ENCODE measurements around the gene SPRED2. TPM values are rescaled to one million over a fixed set of nuclear protein-coding genes. Genes with fewer than 3 reads are reported as not detected.

SPRED2 gene
- total and polyA plus RNA-seq, 2 of the 8 experiments (the other 6 are each of a cell fraction or from before 2014, with no cell fraction given) = 15.3 to 22.5 TPM

GRCh38 chr2:65345631-65346030, 86.8 kb downstream of the SPRED2 start:
- DNase-seq (ENCODE audit: low read depth in 1 of 2, low spot score in 2 of 2) (no peak), FAIRE-seq (no peak)
- no peak overlapping the region for H3K9ac ChIP-seq (replicated peaks in 1 of 4; ENCODE audit: extremely low read depth in 1 of 4, low read depth in 3 of 4, low read length in 3 of 4)
- no peak overlapping the region for H4K91ac ChIP-seq (replicated peaks; ENCODE audit: insufficient read length, low read length)
- H3K56ac ChIP-seq (replicated peaks; ENCODE audit: insufficient read length, low read depth, low read length) = no peak overlapping the region
- no peak overlapping the region for H3K4me3 ChIP-seq (ENCODE audit: extremely low read depth in 1 of 4, insufficient read depth in 2 of 4, low read depth in 3 of 4, low read length in 4 of 4)
- no peak overlapping the region for H3K23ac ChIP-seq (ENCODE audit: insufficient read length)
- 98% methylated on average over 3 of the region's 3 CpGs; no CpG with 5 or more reads in 1 of the 2 experiments for WGBS, 2 experiments (ENCODE audit: extremely low coverage in 1 of 2, insufficient coverage in 1 of 2, insufficient read length in 1 of 2, insufficient replicate concordance in 2 of 2, low coverage in 1 of 2, low lambda C conversion rate in 2 of 2, missing lambda C conversion rate in 1 of 2)
- no peak overlapping the region for H2AK5ac ChIP-seq (ENCODE audit: low read depth, low read length)
- no peaks in the 10 kb centered on the region; a peak in 1 of 8 replicates for H3K36me3 ChIP-seq (ENCODE audit: control insufficient read depth in 2 of 4, insufficient read depth in 4 of 4, low read length in 3 of 4)
- no peak overlapping the region for H2BK12ac ChIP-seq (ENCODE audit: low read depth, low read length)
- peaks cover 0 to 11% (median 4%) of the 10 kb centered on the region in 4 experiments; a peak in 4 of 7 replicates for H3K4me1 ChIP-seq (replicated peaks in 1 of 4; ENCODE audit: control insufficient read depth in 3 of 4, insufficient read depth in 4 of 4, low read length in 3 of 4)
- H2BK120ac ChIP-seq (replicated peaks; ENCODE audit: low read depth, low read length) = no peak overlapping the region
- H3K23me2 ChIP-seq (ENCODE audit: low read depth, low read length) = no peaks in the 10 kb centered on the region; the same call in 1 of the 2 replicates
- no peak overlapping the region for H3K27ac ChIP-seq (ENCODE audit: low read depth, low read length)
- CTCF ChIA-PET (ENCODE audit: partially characterized antibody) = no interaction called here
- H2BK15ac ChIP-seq (ENCODE audit: low read length) = no peak overlapping the region
- H4K5ac ChIP-seq (ENCODE audit: insufficient read length, low read depth, low read length) = no peak overlapping the region
- POLR2A ChIA-PET (ENCODE audit: partially characterized antibody) = no interaction called here
- no peak overlapping the region for H3K18ac ChIP-seq (ENCODE audit: extremely low read depth, low read length)
- no peaks in the 10 kb centered on the region for H3K9me3 ChIP-seq (ENCODE audit: insufficient read depth in 2 of 2, low read depth in 1 of 2, low read length in 1 of 2)
- H3K79me1 ChIP-seq (ENCODE audit: low read depth, low read length) = peaks cover 2% of the 10 kb centered on the region; the same call in 1 of the 2 replicates
- no peak overlapping the region for H2BK5ac ChIP-seq (ENCODE audit: low read depth, low read length)
- no peaks in the 10 kb centered on the region for H3K27me3 ChIP-seq (replicated peaks in 1 of 4; ENCODE audit: control insufficient read depth in 3 of 4, extremely low read depth in 1 of 4, insufficient read depth in 3 of 4, low read length in 3 of 4)
- no peak overlapping the region for H2BK20ac ChIP-seq (ENCODE audit: low read length)
- no peak overlapping the region for H3K14ac ChIP-seq (ENCODE audit: insufficient read length)
- H4K20me1 ChIP-seq (replicated peaks in 1 of 2; ENCODE audit: control insufficient read depth in 1 of 2, insufficient read depth in 2 of 2, low read length in 2 of 2) = peaks cover 0 to 9% of the 10 kb centered on the region in 2 experiments
- no peak overlapping the region for H4K8ac ChIP-seq (ENCODE audit: extremely low read depth, insufficient read depth, low read length)
- peaks cover 0 to 6% of the 10 kb centered on the region in 2 experiments; a peak in 1 of 4 replicates for H3K79me2 ChIP-seq (ENCODE audit: control insufficient read depth in 1 of 2, insufficient read depth in 2 of 2, low read length in 2 of 2)
- no peak overlapping the region for H2AFZ ChIP-seq (ENCODE audit: low read length)
- no peak overlapping the region for H3K4ac ChIP-seq (replicated peaks; ENCODE audit: insufficient read length, low read depth, low read length)
- H3K4me2 ChIP-seq (ENCODE audit: insufficient read depth in 1 of 2, low read depth in 2 of 2, low read length in 2 of 2) = no peak overlapping the region
- no peak for TF ChIP-seq EP300 (IDR thresholded peaks at IDR 0.05; ENCODE audit: borderline replicate concordance in 1 of 2, low read depth in 2 of 2, low read length in 2 of 2)
- no peak for TF ChIP-seq BRCA1 (IDR thresholded peaks at IDR 0.05; ENCODE audit: low read depth, low read length)
- no peak for TF ChIP-seq CREB1 (IDR thresholded peaks at IDR 0.05)
- TF ChIP-seq POLR2A (IDR thresholded peaks at IDR 0.05; ENCODE audit: control extremely low read depth in 1 of 2, low read depth in 2 of 2, low read length in 2 of 2) = no peak
- no peak for TF ChIP-seq HDAC6 (IDR thresholded peaks at IDR 0.05; ENCODE audit: low read depth, low read length)
- no peak for TF ChIP-seq SP4 (IDR thresholded peaks at IDR 0.05; ENCODE audit: low read length)
- TF ChIP-seq GTF2F1 (IDR thresholded peaks at IDR 0.05; ENCODE audit: borderline replicate concordance, low read depth, low read length) = no peak
- no peak for TF ChIP-seq SP1 (IDR thresholded peaks at IDR 0.05; ENCODE audit: low read depth, low read length)
- no peak for TF ChIP-seq SUZ12 (IDR thresholded peaks at IDR 0.05; ENCODE audit: low read length)
- no peak for TF ChIP-seq PHF8 (conservative IDR thresholded peaks at IDR 0.05; ENCODE audit: low read depth, low read length)
- TF ChIP-seq EGR1 (IDR thresholded peaks at IDR 0.05; ENCODE audit: borderline replicate concordance, low read depth, low read length) = no peak
- TF ChIP-seq CHD1 (IDR thresholded peaks at IDR 0.05; ENCODE audit: low read depth, low read length) = no peak
- TF ChIP-seq TEAD4 (IDR thresholded peaks at IDR 0.05; ENCODE audit: low read depth, low read length) = no peak
- TF ChIP-seq TCF12 (IDR thresholded peaks at IDR 0.05; ENCODE audit: low read depth, low read length) = no peak
- TF ChIP-seq BCL11A (IDR thresholded peaks at IDR 0.05; ENCODE audit: low read depth in 2 of 2, low read length in 2 of 2) = no peak
- TF ChIP-seq FOSL1 (IDR thresholded peaks at IDR 0.05; ENCODE audit: insufficient read depth, low read depth, low read length) = no peak
- no peak for TF ChIP-seq ZNF274 (IDR thresholded peaks at IDR 0.05; ENCODE audit: borderline replicate concordance, extremely low read depth, low read length)

Measured in H1 (cell line).